Fibroblast of lung (primary cell): ENCODE data around the gene DUSP14. TPM values are rescaled to one million over a fixed set of nuclear protein-coding genes. Genes with fewer than 3 reads are reported as not detected.
A peak's percentile ranks its signal among the peaks of the same experiment; 100 is the strongest.

ENCODE experiments used
- DNase-seq, 2 donors: peaks; one replicate each; pipeline versions ENCODE4 v3.0.0 to v3.0.0-alpha.2; 2010; ENCODE audit warnings: low read depth in 2 of 2
- H2AFZ ChIP-seq: 2 replicates; pipeline ENCODE4 v1.5.1; 2012; ENCODE audit warnings: low read length, control low read depth, inconsistent platforms
- H3K27ac ChIP-seq: 2 replicates; pipeline ENCODE4 v1.5.1; 2011; ENCODE audit warnings: low read length, control low read depth; ENCODE audit not compliant: insufficient read depth
- H3K27me3 ChIP-seq: 2 replicates; pipeline ENCODE4 v1.5.1; 2011; ENCODE audit warnings: mild to moderate bottlenecking, low read length; ENCODE audit not compliant: control insufficient read depth, insufficient read depth
- H3K36me3 ChIP-seq: 2 replicates; pipeline ENCODE4 v1.5.1; 2011; ENCODE audit warnings: low read length; ENCODE audit not compliant: control insufficient read depth, insufficient read depth
- H3K4me1 ChIP-seq: 2 replicates; pipeline ENCODE4 v1.5.1; 2011; ENCODE audit warnings: low read length; ENCODE audit not compliant: control insufficient read depth, insufficient read depth; ENCODE audit errors: extremely low read depth
- H3K4me2 ChIP-seq: 2 replicates; pipeline ENCODE4 v1.5.1; 2011; ENCODE audit warnings: low read length, control low read depth; ENCODE audit not compliant: insufficient read depth; ENCODE audit errors: extremely low read depth
- H3K4me3 ChIP-seq, 4 experiments: fragments of 200-600 bp in 1 of 4; sonication (generic) in 1 of 4; replicated peaks in 1 of 4; 2 replicates each; pipeline ENCODE4 v1.5.1; 2011 to 2016; ENCODE audit warnings: low read length in 4 of 4, low read depth in 3 of 4, mild to moderate bottlenecking in 3 of 4, control low read depth in 2 of 4, inconsistent platforms in 1 of 4, mixed read lengths in 1 of 4; ENCODE audit not compliant: insufficient read depth in 1 of 4; ENCODE audit errors: control extremely low read depth in 1 of 4
- H3K79me2 ChIP-seq: 2 replicates; pipeline ENCODE4 v1.5.1; 2012; ENCODE audit warnings: mild to moderate bottlenecking, low read length, inconsistent platforms; ENCODE audit not compliant: control insufficient read depth, insufficient read depth
- H3K9ac ChIP-seq: 2 replicates; pipeline ENCODE4 v1.5.1; 2011; ENCODE audit warnings: mild to moderate bottlenecking, low read length, control low read depth; ENCODE audit not compliant: insufficient read depth
- H3K9me3 ChIP-seq: 2 replicates; pipeline ENCODE4 v1.5.1; 2012; ENCODE audit warnings: low read depth, low read length; ENCODE audit not compliant: control insufficient read depth, insufficient read depth
- H4K20me1 ChIP-seq: 2 replicates; pipeline ENCODE4 v1.5.1; 2011; ENCODE audit warnings: low read length; ENCODE audit not compliant: control insufficient read depth, insufficient read depth; ENCODE audit errors: extremely low read depth
- EZH2 ChIP-seq: IDR thresholded peaks from 2 replicates; pipeline ENCODE4 v1.5.1; 2012; ENCODE audit warnings: low read length, control low read depth, mild to moderate bottlenecking; ENCODE audit errors: missing control alignments
- polyA plus RNA-seq, 2 donors: library from polyadenylated mRNA; depleted of rRNA in 1 of 2; stranded (reverse) in 1 of 2; unstranded in 1 of 2; fragments of >200 nt; gene quantifications; 2 replicates each; pipeline ENCODE4 v1.2.1, GENCODE V29; 2011 to 2012; ENCODE audit warnings: missing spikeins in 1 of 2
- total RNA-seq: library from RNA; depleted of rRNA; stranded (reverse); fragments of >200 nt; gene quantifications from 2 replicates; pipeline ENCODE4 v1.2.1, GENCODE V29; 2014
- TF ChIP-seq, protein P1 (sequence below), 2 donors: IDR thresholded peaks in 1 of 2; conservative IDR thresholded peaks in 1 of 2; 1 replicate in 1 of 2; 2 replicates in 1 of 2; pipeline ENCODE4 v1.5.1; 2011 to 2012; ENCODE audit warnings: low read length in 2 of 2, control low read depth in 1 of 2, inconsistent platforms in 1 of 2, low read depth in 1 of 2, mild to moderate bottlenecking in 1 of 2

DUSP14 gene
- total and polyA plus RNA-seq, 2 donors (not counting 1 experiment from before 2014, with no cell fraction given) = 121 to 161 TPM

DNA sequence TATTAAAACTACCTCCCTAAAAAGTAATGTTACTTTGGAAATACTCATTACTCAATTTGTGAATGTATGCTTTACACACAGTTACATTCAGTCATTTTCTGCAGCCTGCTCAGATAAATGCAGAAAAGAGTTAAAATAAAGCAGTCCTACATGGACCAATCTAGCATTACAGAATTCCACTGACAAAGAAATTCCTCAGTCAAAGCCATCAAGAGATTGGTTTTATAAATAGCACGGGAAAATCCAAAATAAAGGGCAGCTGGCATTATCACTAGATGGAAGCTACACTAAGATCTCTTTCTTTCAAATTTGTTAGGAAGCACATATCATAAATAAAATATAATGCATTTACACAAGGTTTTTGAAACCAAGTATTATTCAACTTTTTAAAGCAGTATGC is 58.3 kb downstream of the DUSP14 start:
- Histone ChIP-seq H2AFZ (no peak overlapping the region), H3K4me3 (no peak overlapping the region), H3K4me2 (no peak overlapping the region), H3K36me3 (peaks cover under 1% of the 10 kb centered on the region), H3K9me3 (no peaks in the 10 kb centered on the region), H3K9ac (no peak overlapping the region), H3K4me1 (no peaks in the 10 kb centered on the region), H3K27me3 (no peaks in the 10 kb centered on the region), H4K20me1 (no peaks in the 10 kb centered on the region), H3K79me2 (no peaks in the 10 kb centered on the region), H3K27ac (no peak overlapping the region)
- DNase-seq = no peak
- TF ChIP-seq, protein P1, sequence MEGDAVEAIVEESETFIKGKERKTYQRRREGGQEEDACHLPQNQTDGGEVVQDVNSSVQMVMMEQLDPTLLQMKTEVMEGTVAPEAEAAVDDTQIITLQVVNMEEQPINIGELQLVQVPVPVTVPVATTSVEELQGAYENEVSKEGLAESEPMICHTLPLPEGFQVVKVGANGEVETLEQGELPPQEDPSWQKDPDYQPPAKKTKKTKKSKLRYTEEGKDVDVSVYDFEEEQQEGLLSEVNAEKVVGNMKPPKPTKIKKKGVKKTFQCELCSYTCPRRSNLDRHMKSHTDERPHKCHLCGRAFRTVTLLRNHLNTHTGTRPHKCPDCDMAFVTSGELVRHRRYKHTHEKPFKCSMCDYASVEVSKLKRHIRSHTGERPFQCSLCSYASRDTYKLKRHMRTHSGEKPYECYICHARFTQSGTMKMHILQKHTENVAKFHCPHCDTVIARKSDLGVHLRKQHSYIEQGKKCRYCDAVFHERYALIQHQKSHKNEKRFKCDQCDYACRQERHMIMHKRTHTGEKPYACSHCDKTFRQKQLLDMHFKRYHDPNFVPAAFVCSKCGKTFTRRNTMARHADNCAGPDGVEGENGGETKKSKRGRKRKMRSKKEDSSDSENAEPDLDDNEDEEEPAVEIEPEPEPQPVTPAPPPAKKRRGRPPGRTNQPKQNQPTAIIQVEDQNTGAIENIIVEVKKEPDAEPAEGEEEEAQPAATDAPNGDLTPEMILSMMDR (conservative IDR thresholded peaks at IDR 0.05 in 1 of 2, IDR thresholded peaks at IDR 0.05 in 1 of 2; ENCODE audit: low read depth in 1 of 2, low read length in 2 of 2) = no peak
- TF ChIP-seq EZH2 = no peak

DNA sequence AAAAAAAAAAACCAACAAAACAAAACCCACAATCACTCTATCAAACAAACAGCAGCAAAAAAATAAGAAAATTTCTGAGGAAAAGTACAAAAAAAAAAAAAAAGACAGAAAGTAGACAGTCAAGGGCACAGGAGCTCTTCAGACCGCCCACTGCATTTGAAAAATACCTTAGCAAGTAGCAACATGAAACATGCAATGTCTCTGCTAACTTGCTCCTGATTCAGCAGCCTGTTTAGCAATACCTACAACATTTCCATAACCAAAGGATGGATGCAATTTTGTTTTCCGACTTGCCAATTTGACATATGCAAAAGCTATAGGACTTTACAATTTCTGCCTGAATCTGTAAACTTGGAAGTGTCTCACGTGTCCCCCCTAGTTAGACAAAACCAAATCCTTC is 62.1 kb downstream of the DUSP14 start:
- H3K27ac ChIP-seq = no peak overlapping the region
- no peaks in the 10 kb centered on the region for H3K4me1 ChIP-seq
- DNase-seq = peak in 1 of 2 donors; percentile 29
- no peaks in the 10 kb centered on the region for H3K9me3 ChIP-seq
- H3K79me2 ChIP-seq = no peaks in the 10 kb centered on the region
- no peak overlapping the region for H3K4me3 ChIP-seq
- TF ChIP-seq EZH2 = no peak
- TF ChIP-seq, protein P1 (conservative IDR thresholded peaks at IDR 0.05 in 1 of 2, IDR thresholded peaks at IDR 0.05 in 1 of 2; ENCODE audit: low read depth in 1 of 2, low read length in 2 of 2) = no peak
- H4K20me1 ChIP-seq = no peaks in the 10 kb centered on the region
- no peaks in the 10 kb centered on the region for H3K27me3 ChIP-seq
- H3K4me2 ChIP-seq = no peak overlapping the region
- no peak overlapping the region for H3K9ac ChIP-seq
- no peak overlapping the region for H2AFZ ChIP-seq
- peaks cover 2% of the 10 kb centered on the region for H3K36me3 ChIP-seq

DNA sequence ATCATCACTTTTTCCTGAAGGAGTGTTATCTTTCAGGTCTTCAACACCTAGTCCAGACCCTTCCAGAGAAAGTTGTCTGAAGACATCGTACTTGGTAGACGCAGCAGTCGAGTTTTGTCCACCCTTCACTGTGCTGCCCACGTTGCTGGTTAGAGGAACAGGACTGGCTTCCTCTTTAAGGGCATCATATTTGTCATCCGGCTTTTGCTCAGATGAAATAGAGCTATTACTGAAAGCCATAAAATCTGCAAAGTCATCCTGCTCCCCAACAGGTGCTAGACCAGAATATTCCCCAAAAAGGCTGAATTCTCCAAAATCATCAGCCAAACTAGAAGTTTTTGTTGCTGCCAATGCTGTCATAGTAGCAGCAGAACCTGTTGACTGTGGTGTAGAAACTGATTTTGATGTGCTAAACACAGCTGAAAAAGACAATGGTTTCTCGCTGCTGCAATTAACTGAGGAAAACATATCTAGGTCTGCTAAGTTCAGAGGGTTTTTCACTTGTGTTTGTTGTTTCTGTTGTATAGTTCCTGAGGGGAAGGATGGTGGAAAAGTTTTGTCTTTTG is 63.8 kb downstream of the DUSP14 start:
- Histone ChIP-seq H3K27me3 (no peaks in the 10 kb centered on the region), H3K4me2 (no peak overlapping the region), H3K36me3 (peaks cover 4% of the 10 kb centered on the region), H3K9ac (no peak overlapping the region), H3K79me2 (no peaks in the 10 kb centered on the region), H3K4me3 (no peak overlapping the region), H3K27ac (no peak overlapping the region), H2AFZ (no peak overlapping the region), H3K9me3 (no peaks in the 10 kb centered on the region), H3K4me1 (no peaks in the 10 kb centered on the region), H4K20me1 (no peaks in the 10 kb centered on the region)
- no peak for TF ChIP-seq EZH2
- TF ChIP-seq, protein P1 (conservative IDR thresholded peaks at IDR 0.05 in 1 of 2, IDR thresholded peaks at IDR 0.05 in 1 of 2; ENCODE audit: low read depth in 1 of 2, low read length in 2 of 2) = no peak
- DNase-seq = no peak
